ENCODE results near the gene GP1BA. TPM values are rescaled to one million over a fixed set of nuclear protein-coding genes. Genes with fewer than 3 reads are reported as not detected.
A peak's percentile ranks its signal among the peaks of the same experiment; 100 is the strongest.

GP1BA gene
- polyA plus RNA-seq, 1 donor (not counting 4 experiments of a cell fraction or from before 2014, with no cell fraction given), result not detected

DNA sequence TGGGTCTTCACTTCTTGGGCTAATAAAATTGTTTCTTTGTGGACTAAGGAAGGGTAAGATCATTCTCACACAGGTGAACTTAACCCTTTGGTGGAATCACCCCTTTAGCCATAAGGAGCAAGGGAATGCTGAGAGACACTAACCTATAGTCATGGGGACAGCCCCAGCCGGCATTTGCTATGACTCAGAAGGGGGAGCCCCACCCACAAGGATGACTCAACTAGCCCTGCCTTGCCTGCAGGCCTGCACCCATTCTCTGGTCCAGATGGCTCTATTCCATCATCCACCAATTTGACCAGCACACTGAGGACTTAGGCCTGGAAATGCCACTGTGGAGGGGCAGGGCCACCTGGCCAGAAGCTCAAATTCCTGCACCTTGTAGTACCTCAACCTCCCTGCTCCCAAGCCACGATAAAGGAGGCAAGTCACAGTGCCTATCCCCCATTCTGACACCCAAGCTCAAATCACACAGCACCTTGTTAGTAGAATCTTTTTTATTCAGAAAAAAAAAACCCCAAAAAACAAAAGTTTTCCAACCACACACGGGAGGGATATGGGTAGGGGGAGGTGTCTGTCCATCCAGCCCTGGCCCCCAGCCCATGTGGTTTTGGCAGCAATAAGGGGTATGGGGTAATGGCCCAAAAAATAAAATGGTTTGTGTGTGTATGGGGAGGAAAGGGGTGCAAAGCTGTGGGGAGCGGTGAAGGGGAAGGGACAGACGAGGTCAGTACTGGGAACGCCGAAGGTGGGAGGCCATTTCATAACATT is 13.3 kb downstream of the GP1BA start:
- Histone ChIP-seq H3K27ac (ENCODE audit: control insufficient read depth, insufficient read depth, low read length) (peak overlapping the region; percentile 91), H3K9me3 (ENCODE audit: control insufficient read depth, low read depth, low read length) (no peaks in the 10 kb centered on the region), H3K4me1 (ENCODE audit: control insufficient read depth, extremely low read depth, insufficient read depth, low read length) (peaks cover 42% of the 10 kb centered on the region), H3K4me3 (ENCODE audit: control insufficient read depth in 2 of 3, extremely low read depth in 1 of 3, insufficient read depth in 2 of 3, low read depth in 1 of 3, low read length in 3 of 3) (peak overlapping the region; percentile 43 to 99 (median 97)), H3K79me2 (ENCODE audit: control insufficient read depth, insufficient read depth, low read length) (peaks cover 61% of the 10 kb centered on the region), H3K9me1 (ENCODE audit: control insufficient read depth, extremely low read depth, insufficient read depth, low read length) (no peaks in the 10 kb centered on the region), H3K9ac (ENCODE audit: control insufficient read depth, extremely low read depth, insufficient read depth, low read length) (peak overlapping the region; percentile 94), H2AFZ (ENCODE audit: control insufficient read depth, low read length) (no peak overlapping the region), H3K27me3 (ENCODE audit: control insufficient read depth, extremely low read depth, insufficient read depth, low read length) (no peaks in the 10 kb centered on the region), H3K36me3 (ENCODE audit: control insufficient read depth in 2 of 2, extremely low read depth in 1 of 2, insufficient read depth in 2 of 2, low read length in 2 of 2) (peaks cover 27 to 34% of the 10 kb centered on the region in 2 experiments), H3K4me2 (ENCODE audit: control insufficient read depth, extremely low read depth, insufficient read depth, low read depth, low read length) (peak overlapping the region; percentile 100), H4K20me1 (ENCODE audit: control insufficient read depth, extremely low read depth, insufficient read depth, low read length) (peaks cover 15% of the 10 kb centered on the region)
- DNase-seq (ENCODE audit: low read depth, low spot score) (peak; percentile 88), FAIRE-seq (peak; percentile 90)
- dilution Hi-C loops (cut with MboI; ENCODE audit: extremely low pct_ligation_motif_present, low sequenced_read_pairs), result loop anchor here (10.0 kb wide), 1 partner anchor 59 kb away; no protein-coding TSS in a partner anchor
- TF ChIP-seq EZH2 (IDR thresholded peaks at IDR 0.05; ENCODE audit: low read length), result no peak
- TF ChIP-seq, protein P1, sequence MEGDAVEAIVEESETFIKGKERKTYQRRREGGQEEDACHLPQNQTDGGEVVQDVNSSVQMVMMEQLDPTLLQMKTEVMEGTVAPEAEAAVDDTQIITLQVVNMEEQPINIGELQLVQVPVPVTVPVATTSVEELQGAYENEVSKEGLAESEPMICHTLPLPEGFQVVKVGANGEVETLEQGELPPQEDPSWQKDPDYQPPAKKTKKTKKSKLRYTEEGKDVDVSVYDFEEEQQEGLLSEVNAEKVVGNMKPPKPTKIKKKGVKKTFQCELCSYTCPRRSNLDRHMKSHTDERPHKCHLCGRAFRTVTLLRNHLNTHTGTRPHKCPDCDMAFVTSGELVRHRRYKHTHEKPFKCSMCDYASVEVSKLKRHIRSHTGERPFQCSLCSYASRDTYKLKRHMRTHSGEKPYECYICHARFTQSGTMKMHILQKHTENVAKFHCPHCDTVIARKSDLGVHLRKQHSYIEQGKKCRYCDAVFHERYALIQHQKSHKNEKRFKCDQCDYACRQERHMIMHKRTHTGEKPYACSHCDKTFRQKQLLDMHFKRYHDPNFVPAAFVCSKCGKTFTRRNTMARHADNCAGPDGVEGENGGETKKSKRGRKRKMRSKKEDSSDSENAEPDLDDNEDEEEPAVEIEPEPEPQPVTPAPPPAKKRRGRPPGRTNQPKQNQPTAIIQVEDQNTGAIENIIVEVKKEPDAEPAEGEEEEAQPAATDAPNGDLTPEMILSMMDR (optimal IDR thresholded peaks at IDR 0.05 in 1 of 3, IDR thresholded peaks at IDR 0.05 in 1 of 3, conservative IDR thresholded peaks at IDR 0.05 in 1 of 3; ENCODE audit: extremely low read depth in 1 of 3, insufficient read depth in 2 of 3, low read length in 3 of 3), result no peak

DNA sequence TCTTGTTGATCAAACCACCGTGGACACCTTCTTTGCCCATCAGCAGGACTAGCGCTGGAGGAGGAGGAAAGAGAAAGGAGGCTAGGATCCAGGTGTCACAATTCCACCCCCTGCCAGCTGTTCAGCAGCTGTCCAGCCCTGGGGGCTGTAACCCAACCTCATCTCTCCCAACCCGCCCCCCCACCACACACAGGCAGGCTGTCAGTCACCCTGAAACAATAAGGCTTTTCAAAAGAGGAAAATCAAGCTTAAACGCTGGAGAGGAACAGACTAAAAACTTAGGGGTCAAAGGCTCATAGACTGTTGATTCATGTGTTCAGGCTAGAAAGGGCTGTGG is 13.8 kb downstream of the GP1BA start:
- H3K79me2 ChIP-seq (ENCODE audit: control insufficient read depth, insufficient read depth, low read length), result peaks cover 57% of the 10 kb centered on the region
- H3K27ac ChIP-seq (ENCODE audit: control insufficient read depth, insufficient read depth, low read length), result peak overlapping the region; percentile 91
- H3K9me3 ChIP-seq (ENCODE audit: control insufficient read depth, low read depth, low read length), result no peaks in the 10 kb centered on the region
- peaks cover 15% of the 10 kb centered on the region for H4K20me1 ChIP-seq (ENCODE audit: control insufficient read depth, extremely low read depth, insufficient read depth, low read length)
- DNase-seq (ENCODE audit: low read depth, low spot score) (no peak), FAIRE-seq (no peak)
- peaks cover 44% of the 10 kb centered on the region for H3K4me1 ChIP-seq (ENCODE audit: control insufficient read depth, extremely low read depth, insufficient read depth, low read length)
- TF ChIP-seq, protein P1 (optimal IDR thresholded peaks at IDR 0.05 in 1 of 3, IDR thresholded peaks at IDR 0.05 in 1 of 3, conservative IDR thresholded peaks at IDR 0.05 in 1 of 3; ENCODE audit: extremely low read depth in 1 of 3, insufficient read depth in 2 of 3, low read length in 3 of 3), result no peak
- no peak for TF ChIP-seq EZH2 (IDR thresholded peaks at IDR 0.05; ENCODE audit: low read length)
- H3K9ac ChIP-seq (ENCODE audit: control insufficient read depth, extremely low read depth, insufficient read depth, low read length), result peak overlapping the region; percentile 94
- H3K9me1 ChIP-seq (ENCODE audit: control insufficient read depth, extremely low read depth, insufficient read depth, low read length), result no peaks in the 10 kb centered on the region
- peaks cover 27 to 34% of the 10 kb centered on the region in 2 experiments for H3K36me3 ChIP-seq (ENCODE audit: control insufficient read depth in 2 of 2, extremely low read depth in 1 of 2, insufficient read depth in 2 of 2, low read length in 2 of 2)
- peak overlapping the region; percentile 96 to 99 (median 97) for H3K4me3 ChIP-seq (ENCODE audit: control insufficient read depth in 2 of 3, extremely low read depth in 1 of 3, insufficient read depth in 2 of 3, low read depth in 1 of 3, low read length in 3 of 3)
- no peak overlapping the region for H2AFZ ChIP-seq (ENCODE audit: control insufficient read depth, low read length)
- dilution Hi-C loops (cut with MboI; ENCODE audit: extremely low pct_ligation_motif_present, low sequenced_read_pairs), result loop anchor here (10.0 kb wide), 1 partner anchor 59 kb away; no protein-coding TSS in a partner anchor
- peak overlapping the region; percentile 100 for H3K4me2 ChIP-seq (ENCODE audit: control insufficient read depth, extremely low read depth, insufficient read depth, low read depth, low read length)
- no peaks in the 10 kb centered on the region for H3K27me3 ChIP-seq (ENCODE audit: control insufficient read depth, extremely low read depth, insufficient read depth, low read length)
